Activated CD4-positive, alpha-beta T cell treated with anti-CD3 and anti-CD28 coated beads for 4 hours (primary cell): ENCODE data around the gene ADAMTS7.
"Not testable (repeated sequence)": the region's sequence is repeated elsewhere in the genome, so short reads cannot be mapped to it uniquely, and the experiment has no call there.

Source experiments
- DNase-seq, 2 donors: peaks; one replicate each; pipeline ENCODE4 v3.0.0-alpha.2; 2020

Gene ADAMTS7

DNA sequence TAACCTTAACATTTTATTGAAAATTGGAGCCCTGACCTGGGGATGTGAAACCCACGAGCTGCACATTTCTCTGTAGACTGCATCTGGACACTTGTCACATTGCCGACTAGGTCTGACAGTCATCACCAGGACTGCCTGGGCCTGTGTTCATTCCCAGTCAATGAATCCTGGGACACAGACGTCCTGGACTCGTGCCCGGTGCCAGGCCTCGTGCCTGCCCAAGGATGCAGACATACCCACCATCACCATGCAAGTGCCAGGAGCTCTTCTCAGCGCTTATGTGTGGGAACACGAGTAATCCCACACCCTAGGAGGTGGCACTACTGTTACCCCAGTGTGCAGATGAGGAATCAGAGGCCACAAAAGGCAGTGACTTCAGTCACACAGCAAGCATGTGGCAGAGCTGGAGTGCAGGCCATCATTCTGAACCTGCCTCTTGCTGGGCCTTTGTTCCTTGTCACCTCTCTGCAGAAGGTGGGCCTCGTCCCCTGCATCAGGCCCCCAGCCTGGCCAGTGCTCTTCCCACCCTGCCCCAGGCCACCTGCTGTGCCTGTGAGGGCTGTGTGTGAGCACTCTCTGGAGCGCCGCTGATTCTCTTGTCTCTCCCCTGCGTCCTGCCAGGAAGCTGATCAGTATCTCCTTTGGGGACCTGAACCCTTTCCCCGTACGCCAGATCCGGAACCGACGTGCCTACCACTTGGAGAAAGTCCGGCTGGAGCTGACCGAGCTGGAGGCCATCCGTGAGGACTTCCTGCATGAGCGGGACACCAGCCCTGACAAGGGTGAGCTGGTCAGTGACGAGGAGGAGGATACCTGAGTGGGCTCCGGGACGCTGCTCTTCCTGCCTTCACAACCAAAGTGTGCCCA lies 58.5 kb downstream of the ADAMTS7 start:
- no peak for DNase-seq

- DNase-seq = no peak
Observed at GRCh38 chr15:78751602-78751979, 59.7 kb downstream of the ADAMTS7 start.

GRCh38 chr15:78750974-78751601 lies 60.2 kb downstream of the ADAMTS7 start:
- peak; percentile 89 to 91 for DNase-seq

GRCh38 chr15:78750566-78750965 lies 60.7 kb downstream of the ADAMTS7 start:
- no peak for DNase-seq

GRCh38 chr15:78749831-78750230 lies 61.4 kb downstream of the ADAMTS7 start:
- no peak for DNase-seq

GRCh38 chr15:78747877-78748276 lies 63.4 kb downstream of the ADAMTS7 start:
- not testable (repeated sequence) for DNase-seq

- not testable (repeated sequence) for DNase-seq
Observed at GRCh38 chr15:78741674-78742073, 69.6 kb downstream of the ADAMTS7 start.

DNA sequence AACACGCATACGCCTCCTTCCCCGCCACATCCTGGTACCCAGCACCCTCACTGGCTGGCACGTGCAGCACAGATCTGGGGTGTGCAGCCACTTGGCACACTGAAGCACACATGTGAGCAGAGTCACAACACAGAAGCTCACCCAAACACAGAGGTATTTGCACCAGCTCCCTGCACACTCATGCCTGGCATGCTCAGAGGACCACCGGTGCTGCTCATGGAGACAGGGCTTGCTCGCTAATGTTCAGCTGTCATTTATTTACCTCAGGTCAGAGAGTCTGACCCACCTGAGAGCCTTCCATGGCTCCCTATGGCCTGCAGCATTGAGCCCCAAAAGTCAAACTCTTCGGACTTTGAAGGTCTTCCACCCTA lies 70.4 kb downstream of the ADAMTS7 start:
- DNase-seq = no peak

DNA sequence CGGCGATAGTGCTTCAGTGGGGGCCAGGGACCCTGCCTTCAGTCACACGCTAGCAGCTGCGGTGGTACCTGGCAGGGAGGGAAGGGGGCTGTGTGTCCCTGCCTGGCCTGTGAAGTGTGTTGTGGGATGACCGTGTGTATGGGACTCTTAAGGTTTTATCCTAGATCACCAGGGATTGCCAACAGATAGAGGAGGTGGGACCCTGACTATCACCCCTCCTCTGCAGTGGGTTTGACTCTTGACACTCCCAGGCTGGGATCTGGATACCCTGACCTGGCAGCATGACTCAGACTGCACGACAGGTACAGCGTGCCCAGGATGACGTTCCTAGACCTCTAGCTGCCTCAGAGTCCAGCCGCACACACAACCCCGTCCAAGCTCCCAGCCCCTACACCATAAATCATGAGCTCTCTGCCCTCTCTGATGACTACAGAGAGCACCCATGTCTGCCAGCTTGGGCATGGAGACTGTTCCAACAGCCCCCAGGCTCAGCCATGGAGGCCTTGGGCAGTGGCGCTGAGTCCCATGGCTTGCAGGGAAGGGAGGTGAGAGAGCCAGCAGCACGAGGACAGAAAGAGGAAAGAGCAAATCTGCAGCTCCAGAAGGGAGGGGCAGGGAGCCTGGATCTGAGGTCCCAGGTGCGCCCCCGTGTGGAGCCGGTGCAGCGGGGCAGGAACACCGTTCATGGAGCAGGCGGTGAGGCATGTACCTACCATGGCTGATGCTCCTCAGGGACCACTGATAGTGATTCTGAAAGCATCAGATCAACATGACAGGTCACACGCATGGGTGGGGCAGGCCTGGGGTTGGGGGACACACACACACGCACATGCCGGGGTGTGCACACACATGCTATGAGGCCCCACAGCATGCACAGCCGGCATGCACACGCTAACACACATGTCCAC lies 71.0 kb downstream of the ADAMTS7 start:
- DNase-seq = no peak

DNA sequence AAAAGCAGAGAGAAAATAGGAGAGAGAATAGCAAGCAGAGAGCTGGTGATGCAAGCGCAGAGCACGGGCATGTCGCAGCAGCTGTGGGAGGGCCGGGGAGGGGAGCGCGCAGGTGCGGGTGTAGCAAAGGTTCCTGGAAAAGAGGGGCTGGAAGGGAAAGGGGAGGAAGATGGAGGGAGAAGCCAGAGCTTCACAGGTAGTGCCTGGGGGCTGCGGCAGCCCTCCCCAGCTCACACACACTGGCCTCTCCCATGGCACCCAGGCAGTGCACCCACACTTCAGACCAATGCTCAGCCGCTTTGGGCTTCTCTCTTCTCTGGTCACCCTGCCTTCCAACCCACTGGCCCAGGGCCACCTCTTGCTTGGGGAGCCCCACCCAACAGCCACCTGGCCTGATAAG lies 72.1 kb downstream of the ADAMTS7 start:
- DNase-seq = no peak

- DNase-seq = peak; percentile 21 to 50
Observed at GRCh38 chr15:78737931-78738558, 73.2 kb downstream of the ADAMTS7 start.

GRCh38 chr15:78737187-78737820 lies 74.0 kb downstream of the ADAMTS7 start:
- no peak for DNase-seq

- DNase-seq = not testable (repeated sequence)
Observed at GRCh38 chr15:78736286-78736685, 75.0 kb downstream of the ADAMTS7 start.

GRCh38 chr15:78734451-78735064 lies 76.7 kb downstream of the ADAMTS7 start:
- DNase-seq = no peak

DNA sequence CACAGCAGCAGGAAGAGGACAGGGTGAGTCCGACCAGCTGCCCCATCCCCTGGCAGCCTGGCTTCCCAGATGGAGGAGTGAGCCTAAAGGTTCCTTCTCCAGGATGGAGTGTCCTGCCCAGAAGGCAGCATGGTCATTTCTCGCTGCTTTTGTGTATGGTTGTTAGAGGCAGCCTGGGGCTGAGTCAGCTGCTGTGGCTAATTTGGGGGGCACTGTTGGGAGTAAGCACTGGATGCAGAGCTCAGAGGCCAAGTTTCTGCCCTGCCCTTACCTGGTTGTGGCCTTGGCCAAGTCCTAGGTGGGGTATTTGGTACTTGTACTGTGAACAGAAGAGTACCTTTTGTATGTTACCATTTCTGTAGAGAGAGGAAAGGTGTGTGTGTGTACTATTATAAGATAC lies 78.6 kb downstream of the ADAMTS7 start:
- DNase-seq = no peak

DNA sequence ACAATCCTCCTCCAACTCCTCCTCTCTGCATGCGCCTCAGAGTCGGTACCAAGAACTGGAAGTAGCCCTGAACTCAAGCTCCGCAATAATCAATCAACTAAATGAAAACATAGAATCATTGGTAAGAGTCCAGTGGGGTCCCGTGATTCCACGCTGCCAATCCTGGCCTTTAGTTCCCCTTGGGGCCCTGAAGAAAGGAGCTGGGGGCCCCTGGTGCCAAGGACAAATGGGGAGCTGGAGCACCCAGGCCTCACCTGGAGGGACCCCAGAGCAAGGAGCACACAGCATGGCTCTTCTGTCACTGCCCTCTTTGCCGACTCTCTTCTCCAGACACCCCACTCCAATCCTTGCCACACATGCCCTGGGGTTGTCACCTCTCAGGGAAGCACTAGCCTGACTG lies 80.3 kb downstream of the ADAMTS7 start:
- no peak for DNase-seq

DNA sequence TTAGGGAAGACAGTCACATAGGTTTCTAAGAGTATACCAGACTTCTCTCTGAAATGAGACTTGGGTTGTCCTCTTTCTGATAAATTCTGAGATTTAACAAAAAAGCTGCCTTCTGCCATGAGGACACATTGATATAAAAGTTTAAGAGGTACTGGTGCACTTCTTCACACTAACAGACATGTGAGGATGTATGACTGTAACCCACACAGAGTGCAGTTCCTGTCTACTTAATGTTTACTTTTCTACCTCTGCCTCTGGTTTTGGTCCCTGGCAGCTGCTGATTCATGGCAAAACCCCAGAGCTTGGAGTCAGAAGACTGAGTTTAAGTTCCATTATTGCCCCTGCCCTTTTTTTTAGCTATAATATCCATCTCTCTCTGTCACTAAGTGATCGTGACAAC lies 82.8 kb downstream of the ADAMTS7 start:
- not testable (repeated sequence) for DNase-seq

GRCh38 chr15:78727561-78727960 lies 83.7 kb downstream of the ADAMTS7 start:
- DNase-seq = no peak

DNA sequence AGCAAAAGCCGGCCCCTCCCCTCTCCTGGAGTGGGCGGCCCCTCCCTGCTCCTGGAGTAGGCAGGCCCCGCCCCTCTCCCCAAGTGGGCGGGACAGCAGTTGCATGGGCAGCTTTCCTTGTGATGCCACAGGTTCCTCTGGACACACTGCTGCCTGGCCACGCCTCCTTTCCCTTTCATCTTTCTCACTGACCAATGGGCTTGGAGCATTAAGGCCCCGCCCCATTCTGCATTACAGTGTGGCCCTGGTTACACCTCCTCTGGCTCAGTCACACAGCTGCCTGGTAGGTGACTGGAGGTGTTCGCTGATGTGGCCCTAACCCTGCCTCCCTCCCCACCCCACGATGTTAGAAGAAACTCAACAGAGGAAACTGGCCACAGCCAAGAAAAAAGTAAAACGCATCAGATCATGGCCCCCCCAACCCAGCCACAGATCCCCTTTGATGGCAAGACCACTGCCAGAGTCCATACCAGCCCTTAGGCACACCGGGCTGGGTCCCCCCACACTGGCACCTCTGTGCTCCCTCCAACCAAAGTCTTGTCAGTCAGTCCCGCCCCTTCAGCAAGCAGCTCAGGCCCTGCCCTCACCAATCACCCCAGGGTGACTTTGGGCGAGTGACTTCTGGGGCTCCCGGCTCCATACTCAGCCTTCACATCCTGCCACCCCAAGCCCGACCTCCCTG lies 84.3 kb downstream of the ADAMTS7 start:
- DNase-seq = no peak

- not testable (repeated sequence) for DNase-seq
Observed at GRCh38 chr15:78719819-78720450, 91.3 kb downstream of the ADAMTS7 start.

DNA sequence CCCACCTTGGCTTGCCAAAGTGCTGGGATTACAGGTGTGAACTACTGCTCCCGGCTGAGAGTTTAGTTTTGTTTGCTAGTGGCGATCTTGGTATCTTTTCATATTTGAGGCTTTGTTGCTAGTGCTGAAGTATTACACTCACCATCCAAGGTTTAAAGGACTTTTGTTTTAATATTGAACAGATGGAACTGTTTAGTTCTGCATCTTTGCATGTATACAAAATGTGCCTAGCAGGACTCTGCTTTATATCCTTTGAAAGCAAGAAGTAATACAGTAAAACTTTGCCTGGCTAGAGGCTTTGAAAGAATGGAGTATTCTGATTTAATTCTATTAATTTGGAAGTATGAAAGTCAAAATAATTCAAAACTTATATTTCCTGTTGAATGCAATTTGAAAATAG lies 92.4 kb downstream of the ADAMTS7 start:
- no peak for DNase-seq
